Panc1 (cell line): ENCODE measurements around the gene FNIP2. TPM values are rescaled to one million over a fixed set of nuclear protein-coding genes. Genes with fewer than 3 reads are reported as not detected.

Experiments used
- ATAC-seq: fragments of 200-7000 bp; cut with Tn5 transposase; 2 replicates; pipeline ENCODE4 v1.9.1; 2020; ENCODE audit warnings: mild to moderate bottlenecking, moderate library complexity
- BruUV-seq: library from RNA; stranded (reverse); fragments of 400-500 nt; replicated peaks from 2 replicates; lab custom pipeline; 2021; lab: Mats Ljungman, UMichigan
- CTCF ChIA-PET: fragments of 300-600 bp; sonication (Branson Sonifier 250); formaldehyde crosslinking; loops from one replicate; lab custom pipeline; 2022; ENCODE audit warnings: antibody characterized with exemption; lab: Charles Lee
- POLR2A ChIA-PET: fragments of 300-600 bp; sonication (Branson Sonifier 250); formaldehyde crosslinking; loops from one replicate; lab custom pipeline; 2022; ENCODE audit warnings: antibody characterized with exemption; lab: Charles Lee
- DNase-seq: peaks from one replicate; pipeline ENCODE4 v3.0.0-alpha.2; 2010; ENCODE audit warnings: low read depth, low spot score
- H3K27ac ChIP-seq: 2 replicates; pipeline ENCODE4 v1.5.1; 2011; ENCODE audit warnings: mild to moderate bottlenecking, low read length, inconsistent platforms
- H3K27me3 ChIP-seq: fragments of 200-500 bp; sonication (Bioruptor generic); 2 replicates; pipeline ENCODE4 v1.6.0; 2014; ENCODE audit warnings: low read length, inconsistent platforms; ENCODE audit not compliant: control insufficient read depth, insufficient read depth
- H3K36me3 ChIP-seq: fragments of 200-500 bp; sonication (Bioruptor generic); 2 replicates; pipeline ENCODE4 v1.5.1; 2014; ENCODE audit warnings: inconsistent platforms, mild to moderate bottlenecking, low read length, moderate library complexity; ENCODE audit not compliant: control insufficient read depth, insufficient read depth
- H3K4me1 ChIP-seq: 2 replicates; pipeline ENCODE4 v1.5.1; 2011; ENCODE audit warnings: inconsistent platforms, mild to moderate bottlenecking, low read length, moderate library complexity; ENCODE audit not compliant: control insufficient read depth, insufficient read depth
- H3K4me3 ChIP-seq, 2 experiments: 2 replicates each; pipeline ENCODE4 v1.5.1; 2011 to 2012; ENCODE audit warnings: low read depth in 2 of 2, low read length in 2 of 2, mild to moderate bottlenecking in 2 of 2, inconsistent platforms in 1 of 2, moderate library complexity in 1 of 2
- H3K9me3 ChIP-seq: fragments of 200-500 bp; sonication (Bioruptor generic); 2 replicates; pipeline ENCODE4 v1.5.1; 2014; ENCODE audit warnings: low read depth, mild to moderate bottlenecking, inconsistent platforms, low read length, moderate library complexity; ENCODE audit not compliant: control insufficient read depth, insufficient read depth
- CTCF ChIP-seq: fragments of 450-650 bp; IDR thresholded peaks from 2 replicates; pipeline ENCODE4 v1.5.1; 2017; ENCODE audit warnings: mild to moderate bottlenecking
- POLR2AphosphoS5 ChIP-seq: IDR thresholded peaks from 2 replicates; pipeline ENCODE4 v1.6.1; 2012; ENCODE audit warnings: mild to moderate bottlenecking, low read depth, low read length, moderate library complexity
- REST ChIP-seq, 2 experiments: IDR thresholded peaks; 2 replicates each; pipeline ENCODE4 v1.6.1; 2011 to 2012; ENCODE audit warnings: low read depth in 2 of 2, control low read depth in 1 of 2, low read length in 1 of 2, mild to moderate bottlenecking in 1 of 2, moderate library complexity in 1 of 2; ENCODE audit not compliant: insufficient read depth in 1 of 2
- SIN3A ChIP-seq: IDR thresholded peaks from 2 replicates; pipeline ENCODE4 v1.6.1; 2012; ENCODE audit warnings: low read depth, mild to moderate bottlenecking, low read length, moderate library complexity, borderline replicate concordance; ENCODE audit not compliant: insufficient read depth
- TCF7L2 ChIP-seq: IDR thresholded peaks from 2 replicates; pipeline ENCODE4 v1.6.1; 2011; ENCODE audit warnings: mild to moderate bottlenecking, low read depth, low read length, inconsistent platforms
- in situ Hi-C: cut with HindIII; loops from 2 replicates; pipeline ENCODE4 v1.10.0; 2016; ENCODE audit warnings: low sequenced_read_pairs, low pct_unique_long_range_greater_than_20kb
- intact Hi-C: fragments of 100-400 bp; cut with micrococcal nuclease; formaldehyde crosslinking; loops from one replicate; pipeline ENCODE4 v1.10.0; 2022; ENCODE audit not compliant: unreplicated experiment
- total RNA-seq: library from RNA; stranded (reverse); gene quantifications from one replicate; pipeline ENCODE4 v1.2.1, GENCODE V29; 2021; ENCODE audit not compliant: unreplicated experiment

Gene FNIP2
- total RNA-seq, 1 experiment from 2014 or later: 17.7 TPM

GRCh38 chr4:158854236-158854635, 85.4 kb downstream of the FNIP2 start:
- no peaks in the 10 kb centered on the region for H3K27me3 ChIP-seq
- ChIA-PET POLR2A (no interaction called here), CTCF (no interaction called here)
- no peak for DNase-seq
- no peaks in the 10 kb centered on the region for H3K36me3 ChIP-seq
- H3K4me3 ChIP-seq: no peak overlapping the region
- H3K4me1 ChIP-seq: no peaks in the 10 kb centered on the region
- TF ChIP-seq POLR2AphosphoS5 (no peak), REST (IDR thresholded peaks at IDR 0.05; ENCODE audit: insufficient read depth in 1 of 2, low read depth in 2 of 2, low read length in 1 of 2) (no peak), TCF7L2 (no peak), CTCF (no peak), SIN3A (no peak)
- intact Hi-C loops: loop anchor here (10.0 kb wide), 1 partner anchor 79 kb away; no protein-coding TSS in a partner anchor
- ATAC-seq: no peak
- in situ Hi-C loops: no loop called here
- BruUV-seq: no TSS peak
- H3K9me3 ChIP-seq: no peaks in the 10 kb centered on the region
- no peak overlapping the region for H3K27ac ChIP-seq

- POLR2A ChIA-PET: interaction anchor here (0.6 kb wide), 1 partner anchor 50 kb away, joined by 3 read pairs; no protein-coding TSS in a partner anchor
- DNase-seq (no peak), ATAC-seq (peak; percentile 90)
- Histone ChIP-seq H3K27ac (no peak overlapping the region), H3K4me1 (no peaks in the 10 kb centered on the region), H3K27me3 (no peaks in the 10 kb centered on the region), H3K9me3 (no peaks in the 10 kb centered on the region), H3K4me3 (no peak overlapping the region), H3K36me3 (no peaks in the 10 kb centered on the region)
- in situ Hi-C loops: no loop called here
- BruUV-seq: no TSS peak
- intact Hi-C loops: loop anchor here (2.0 to 10.0 kb wide), 3 partner anchors 82 to 345 kb away; no protein-coding TSS in a partner anchor
- TF ChIP-seq CTCF (peak; percentile 55; the same call in 1 of the 2 replicates), REST (IDR thresholded peaks at IDR 0.05; ENCODE audit: insufficient read depth in 1 of 2, low read depth in 2 of 2, low read length in 1 of 2) (no peak)
- CTCF ChIA-PET: interaction anchor here (0.7 kb wide), 1 partner anchor 346 kb away, joined by 3 read pairs; no protein-coding TSS in a partner anchor
These were observed 88.0 kb downstream of the FNIP2 start for GRCh38 chr4:158856852-158857251.
